Liver (tissue), 9 donors: ENCODE measurements around the gene EXTL1. TPM values are rescaled to one million over a fixed set of nuclear protein-coding genes. Genes with fewer than 3 reads are reported as not detected.

Experiments used
- DNase-seq: peaks from one replicate; pipeline ENCODE4 v3.0.0-alpha.2; 2017; ENCODE audit warnings: low spot score
- H3K27ac ChIP-seq, 2 donors: one replicate each; pipeline ENCODE4 v1.7.0; 2013; ENCODE audit warnings: inconsistent platforms in 2 of 2, low read length in 2 of 2, control low read depth in 1 of 2, low read depth in 1 of 2, mild to moderate bottlenecking in 1 of 2
- H3K27me3 ChIP-seq, 4 donors: one replicate each; pipeline versions ENCODE4 v1.6.1 to v1.7.0; 2013; ENCODE audit warnings: low read length in 3 of 4, inconsistent platforms in 1 of 4, mild to moderate bottlenecking in 1 of 4, moderate library complexity in 1 of 4; ENCODE audit not compliant: control insufficient read depth in 4 of 4, insufficient read depth in 4 of 4
- H3K36me3 ChIP-seq, 4 donors: one replicate each; pipeline versions ENCODE4 v1.6.1 to v1.7.0; 2013; ENCODE audit warnings: low read length in 3 of 4, mild to moderate bottlenecking in 3 of 4, low read depth in 1 of 4, moderate library complexity in 1 of 4; ENCODE audit not compliant: control insufficient read depth in 4 of 4, insufficient read depth in 3 of 4
- H3K4me1 ChIP-seq, 4 donors: one replicate each; pipeline versions ENCODE4 v1.6.1 to v1.7.0; 2013; ENCODE audit warnings: low read length in 3 of 4, mild to moderate bottlenecking in 3 of 4, moderate library complexity in 1 of 4; ENCODE audit not compliant: control insufficient read depth in 4 of 4, insufficient read depth in 4 of 4
- H3K4me3 ChIP-seq, 3 donors: one replicate each; pipeline versions ENCODE4 v1.6.1 to v1.7.0; 2013; ENCODE audit warnings: low read length in 3 of 3, control low read depth in 1 of 3, low read depth in 1 of 3, mild to moderate bottlenecking in 1 of 3
- H3K9ac ChIP-seq, 2 donors: one replicate each; pipeline ENCODE4 v1.7.0; 2013; ENCODE audit warnings: low read length in 2 of 2, mild to moderate bottlenecking in 2 of 2, moderate library complexity in 2 of 2, control low read depth in 1 of 2, low read depth in 1 of 2
- H3K9me3 ChIP-seq, 4 donors: one replicate each; pipeline versions ENCODE4 v1.6.1 to v1.7.0; 2013; ENCODE audit warnings: low read length in 3 of 4; ENCODE audit not compliant: control insufficient read depth in 4 of 4
- CTCF ChIP-seq: fragments of 150-350 bp; IDR thresholded peaks from 2 replicates; pipeline ENCODE4 v1.5.1; 2017; ENCODE audit warnings: improper control_type of control experiment, low read depth, low read length; ENCODE audit not compliant: missing input control
- EGR1 ChIP-seq, 2 donors: IDR thresholded peaks; 2 replicates each; pipeline ENCODE4 v1.6.1; 2016 to 2018; ENCODE audit warnings: antibody characterized with exemption in 2 of 2, low read depth in 2 of 2
- FOXA1 ChIP-seq: IDR thresholded peaks from 2 replicates; pipeline ENCODE4 v1.6.1; 2016; ENCODE audit warnings: antibody characterized with exemption
- FOXA2 ChIP-seq: IDR thresholded peaks from 2 replicates; pipeline ENCODE4 v1.6.1; 2016; ENCODE audit warnings: antibody characterized with exemption
- GABPA ChIP-seq, 2 donors: IDR thresholded peaks in 1 of 2; conservative IDR thresholded peaks in 1 of 2; 2 replicates each; pipeline ENCODE4 v1.6.1; 2016; ENCODE audit warnings: antibody characterized with exemption in 2 of 2, mild to moderate bottlenecking in 1 of 2, moderate library complexity in 1 of 2
- HNF4G ChIP-seq: IDR thresholded peaks from 2 replicates; pipeline ENCODE4 v1.6.1; 2016; ENCODE audit warnings: antibody characterized with exemption
- JUND ChIP-seq, 2 donors: IDR thresholded peaks; 2 replicates each; pipeline ENCODE4 v1.6.1; 2016; ENCODE audit warnings: antibody characterized with exemption in 2 of 2
- NR2F2 ChIP-seq: IDR thresholded peaks from 2 replicates; pipeline ENCODE4 v1.6.1; 2016; ENCODE audit warnings: antibody characterized with exemption
- RAD21 ChIP-seq, 2 donors: IDR thresholded peaks; 2 replicates each; pipeline ENCODE4 v1.6.1; 2016; ENCODE audit warnings: antibody characterized with exemption in 2 of 2, mild to moderate bottlenecking in 2 of 2
- REST ChIP-seq: IDR thresholded peaks from 2 replicates; pipeline ENCODE4 v1.6.1; 2016; ENCODE audit warnings: antibody characterized with exemption, mild to moderate bottlenecking
- RXRA ChIP-seq, 2 donors: IDR thresholded peaks; 2 replicates each; pipeline ENCODE4 v1.6.1; 2017 to 2018; ENCODE audit warnings: antibody characterized with exemption in 2 of 2, mild to moderate bottlenecking in 1 of 2
- TAF1 ChIP-seq: conservative IDR thresholded peaks from 2 replicates; pipeline ENCODE4 v1.6.1; 2016; ENCODE audit warnings: antibody characterized with exemption, mild to moderate bottlenecking
- YY1 ChIP-seq: IDR thresholded peaks from 2 replicates; pipeline ENCODE4 v1.6.1; 2016; ENCODE audit warnings: antibody characterized with exemption, mild to moderate bottlenecking
- ZBTB33 ChIP-seq: IDR thresholded peaks from 2 replicates; pipeline ENCODE4 v1.6.1; 2016; ENCODE audit warnings: antibody characterized with exemption
- WGBS: extraction: QIAGEN DNeasy Blood & Tissue Kit; methylation state at CpG from one replicate; pipeline ENCODE4 v1.1.7; 2013; 5-methylcytosine and 5-hydroxymethylcytosine counted together
- polyA plus RNA-seq, 2 donors: library from polyadenylated mRNA; stranded (reverse) in 1 of 2; unstranded in 1 of 2; fragments of 200-250 nt in 1 of 2; fragments of >200 nt in 1 of 2; fragmentation: Nextera tagmentation in 1 of 2; extraction: Ambion mirVana in 1 of 2; gene quantifications; one replicate each; pipeline versions ENCODE4 v1.2.1 to v1.2.3, GENCODE V29; 2013 to 2015
- total RNA-seq, 2 donors: library from RNA; depleted of rRNA; stranded (reverse); fragments of >200 nt; gene quantifications; one replicate each; pipeline ENCODE4 v1.2.3, GENCODE V29; 2014
- TF ChIP-seq, protein P1 (sequence below): IDR thresholded peaks from 2 replicates; pipeline ENCODE4 v1.6.1; 2016; ENCODE audit warnings: antibody characterized with exemption
- donor health status: healthy.
- donor health status: healthy.
- donor health status: healthy.
- donor health status: healthy.
- donor health status: healthy.

EXTL1 gene
- total and polyA plus RNA-seq, 4 donors = under 0.01 TPM; not detected in 3

DNA sequence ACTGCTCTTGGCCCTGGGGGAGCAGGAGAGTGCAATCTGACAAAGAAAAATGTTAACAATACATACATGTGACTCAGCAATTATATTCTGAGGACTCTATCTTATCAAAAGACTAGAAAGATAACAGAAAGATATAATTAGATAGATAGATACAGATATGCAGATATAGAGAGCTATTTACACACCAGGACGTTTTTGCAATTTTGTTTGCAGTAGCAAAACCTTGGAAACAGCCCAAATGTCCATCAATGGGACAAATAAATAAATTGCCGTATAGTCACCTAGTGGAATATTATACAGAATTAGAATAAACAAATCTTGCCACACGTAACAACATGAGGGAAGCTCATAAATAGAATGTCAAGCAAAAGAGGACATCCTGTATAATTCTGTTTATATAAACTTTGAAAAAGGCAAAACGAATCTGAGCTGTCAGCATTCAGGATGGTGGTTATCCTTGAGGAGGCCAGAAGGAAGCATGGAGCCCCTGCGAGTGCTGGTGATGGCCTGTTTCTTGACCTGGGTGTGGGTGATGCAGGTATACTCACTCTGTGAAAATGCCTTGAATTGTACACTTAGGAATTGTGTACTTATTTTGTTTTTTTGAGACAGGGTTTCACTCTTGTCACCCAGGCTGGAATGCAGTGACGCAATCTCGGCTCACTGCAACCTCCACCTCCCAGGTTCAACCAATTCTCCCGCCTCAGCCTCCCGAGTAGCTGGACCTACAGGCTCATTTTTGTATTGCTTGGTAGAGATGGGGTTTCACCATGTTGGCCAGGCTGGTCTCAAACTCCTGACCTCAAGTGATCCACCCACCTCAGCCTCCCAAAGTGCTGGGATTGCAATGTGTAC lies 58.6 kb downstream of the EXTL1 start:
- Histone ChIP-seq H3K9ac (no peak overlapping the region), H3K4me1 (peaks cover 3 to 21% (median 13%) of the 10 kb centered on the region in 4 donors), H3K4me3 (no peak overlapping the region), H3K9me3 (no peaks in the 10 kb centered on the region), H3K36me3 (no peaks in the 10 kb centered on the region), H3K27ac (no peak overlapping the region), H3K27me3 (peaks cover 0 to 2% (median 0%) of the 10 kb centered on the region in 4 donors)
- 51% methylated on average over 9 of the region's 9 CpGs for WGBS
- TF ChIP-seq ZBTB33 (no peak), REST (no peak), RAD21 (IDR thresholded peaks at IDR 0.05) (no peak), FOXA1 (no peak), RXRA (IDR thresholded peaks at IDR 0.05) (no peak), CTCF (no peak), HNF4G (no peak), EGR1 (IDR thresholded peaks at IDR 0.05; ENCODE audit: low read depth in 2 of 2) (no peak), YY1 (no peak), TAF1 (no peak)
- TF ChIP-seq, protein P1, sequence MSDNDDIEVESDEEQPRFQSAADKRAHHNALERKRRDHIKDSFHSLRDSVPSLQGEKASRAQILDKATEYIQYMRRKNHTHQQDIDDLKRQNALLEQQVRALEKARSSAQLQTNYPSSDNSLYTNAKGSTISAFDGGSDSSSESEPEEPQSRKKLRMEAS = no peak
- no peak for DNase-seq

GRCh38 chr1:26081267-26082019 lies 59.9 kb downstream of the EXTL1 start:
- WGBS = 89% methylated on average over 8 of the region's 8 CpGs
- H3K4me3 ChIP-seq = no peak overlapping the region
- TF ChIP-seq RAD21 (IDR thresholded peaks at IDR 0.05) = no peak
- TF ChIP-seq JUND (IDR thresholded peaks at IDR 0.05) = no peak
- no peak for TF ChIP-seq NR2F2
- TF ChIP-seq CTCF = no peak
- TF ChIP-seq REST = no peak
- TF ChIP-seq FOXA1 = no peak
- TF ChIP-seq, protein P1 = no peak
- TF ChIP-seq GABPA (IDR thresholded peaks at IDR 0.05 in 1 of 2, conservative IDR thresholded peaks at IDR 0.05 in 1 of 2) = no peak
- no peak for TF ChIP-seq FOXA2
- peaks cover 0 to 6% (median 0%) of the 10 kb centered on the region in 4 donors for H3K27me3 ChIP-seq
- DNase-seq = no peak
- no peaks in the 10 kb centered on the region for H3K9me3 ChIP-seq
- H3K4me1 ChIP-seq = peaks cover 0 to 9% (median 3%) of the 10 kb centered on the region in 4 donors
- H3K9ac ChIP-seq = no peak overlapping the region
- H3K36me3 ChIP-seq = no peaks in the 10 kb centered on the region
- H3K27ac ChIP-seq = no peak overlapping the region
